Measurements from ENCODE around the gene NTM.

Gene NTM

DNA sequence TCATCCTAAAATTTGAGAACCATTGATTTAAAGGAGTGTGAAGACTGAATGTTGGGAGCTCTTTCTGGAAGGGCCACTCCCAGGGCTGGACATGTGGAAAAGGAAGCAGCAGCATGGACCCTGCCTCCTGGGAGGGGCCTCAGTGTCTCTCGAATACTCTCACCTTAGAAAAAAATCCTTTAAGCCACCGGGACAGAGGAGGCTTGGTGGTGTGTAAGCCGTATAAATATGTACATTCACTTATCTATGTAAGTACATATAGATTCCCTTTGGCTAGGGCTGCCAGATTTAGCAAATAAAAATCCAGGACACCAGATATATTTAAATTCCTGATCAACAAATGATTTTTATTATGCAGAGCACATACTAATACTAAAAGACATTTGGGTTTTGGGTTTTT lies 17.6 kb downstream of the NTM start:
- TF ChIP-seq ZFX (IDR thresholded peaks at IDR 0.05; ENCODE audit: borderline replicate concordance) = no peak
- TF ChIP-seq, protein P1, sequence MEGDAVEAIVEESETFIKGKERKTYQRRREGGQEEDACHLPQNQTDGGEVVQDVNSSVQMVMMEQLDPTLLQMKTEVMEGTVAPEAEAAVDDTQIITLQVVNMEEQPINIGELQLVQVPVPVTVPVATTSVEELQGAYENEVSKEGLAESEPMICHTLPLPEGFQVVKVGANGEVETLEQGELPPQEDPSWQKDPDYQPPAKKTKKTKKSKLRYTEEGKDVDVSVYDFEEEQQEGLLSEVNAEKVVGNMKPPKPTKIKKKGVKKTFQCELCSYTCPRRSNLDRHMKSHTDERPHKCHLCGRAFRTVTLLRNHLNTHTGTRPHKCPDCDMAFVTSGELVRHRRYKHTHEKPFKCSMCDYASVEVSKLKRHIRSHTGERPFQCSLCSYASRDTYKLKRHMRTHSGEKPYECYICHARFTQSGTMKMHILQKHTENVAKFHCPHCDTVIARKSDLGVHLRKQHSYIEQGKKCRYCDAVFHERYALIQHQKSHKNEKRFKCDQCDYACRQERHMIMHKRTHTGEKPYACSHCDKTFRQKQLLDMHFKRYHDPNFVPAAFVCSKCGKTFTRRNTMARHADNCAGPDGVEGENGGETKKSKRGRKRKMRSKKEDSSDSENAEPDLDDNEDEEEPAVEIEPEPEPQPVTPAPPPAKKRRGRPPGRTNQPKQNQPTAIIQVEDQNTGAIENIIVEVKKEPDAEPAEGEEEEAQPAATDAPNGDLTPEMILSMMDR (IDR thresholded peaks at IDR 0.05) = no peak

DNA sequence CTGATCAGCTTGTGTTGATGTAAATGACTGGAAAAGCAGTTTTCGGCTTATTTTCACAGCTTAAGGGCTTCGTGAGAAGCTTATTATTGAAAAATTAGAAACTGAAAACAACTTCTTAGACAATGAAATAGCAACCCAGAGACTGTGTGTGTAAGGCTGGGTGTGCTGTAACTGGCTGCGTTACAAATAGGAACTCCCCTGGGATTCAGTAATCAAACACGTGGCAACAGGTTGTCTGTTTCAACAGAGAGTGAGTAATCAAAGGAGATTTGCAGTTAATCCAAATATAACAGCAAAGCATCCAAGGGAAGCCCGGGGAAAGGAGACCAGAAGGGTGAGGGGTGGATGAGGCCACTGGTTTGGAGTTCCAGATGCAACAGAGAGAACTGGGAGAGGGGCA lies 19.2 kb downstream of the NTM start:
- no peak for TF ChIP-seq ZFX (IDR thresholded peaks at IDR 0.05; ENCODE audit: borderline replicate concordance)

More for the DNA sequence above, 17.6 kb downstream of the NTM start:
- H3K27ac ChIP-seq = no peak overlapping the region

DNA sequence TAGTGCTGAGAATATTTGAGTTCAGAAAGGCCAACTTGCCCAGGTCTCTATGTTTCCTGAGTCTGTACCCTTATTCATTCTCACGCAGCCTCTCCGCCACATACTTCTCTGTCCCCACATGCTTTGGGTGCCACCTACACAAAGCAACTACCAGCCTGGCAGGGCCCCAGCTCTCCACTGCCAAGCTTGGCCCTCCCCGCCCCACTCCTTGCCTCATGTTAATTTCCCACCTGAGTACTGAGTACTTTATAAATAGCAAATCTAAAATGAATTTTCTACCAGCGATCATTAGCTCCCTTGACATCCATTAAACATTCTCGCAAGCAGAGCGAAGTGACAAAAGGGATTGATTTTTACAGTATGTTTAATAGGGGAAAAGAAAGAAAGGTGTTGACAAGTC lies 20.8 kb downstream of the NTM start:
- no peak overlapping the region for H3K27ac ChIP-seq
- no peak for TF ChIP-seq ZFX (IDR thresholded peaks at IDR 0.05; ENCODE audit: borderline replicate concordance)
- TF ChIP-seq, protein P1 (IDR thresholded peaks at IDR 0.05) = no peak

More for the DNA sequence above, 19.2 kb downstream of the NTM start:
- H3K27ac ChIP-seq = no peak overlapping the region

DNA sequence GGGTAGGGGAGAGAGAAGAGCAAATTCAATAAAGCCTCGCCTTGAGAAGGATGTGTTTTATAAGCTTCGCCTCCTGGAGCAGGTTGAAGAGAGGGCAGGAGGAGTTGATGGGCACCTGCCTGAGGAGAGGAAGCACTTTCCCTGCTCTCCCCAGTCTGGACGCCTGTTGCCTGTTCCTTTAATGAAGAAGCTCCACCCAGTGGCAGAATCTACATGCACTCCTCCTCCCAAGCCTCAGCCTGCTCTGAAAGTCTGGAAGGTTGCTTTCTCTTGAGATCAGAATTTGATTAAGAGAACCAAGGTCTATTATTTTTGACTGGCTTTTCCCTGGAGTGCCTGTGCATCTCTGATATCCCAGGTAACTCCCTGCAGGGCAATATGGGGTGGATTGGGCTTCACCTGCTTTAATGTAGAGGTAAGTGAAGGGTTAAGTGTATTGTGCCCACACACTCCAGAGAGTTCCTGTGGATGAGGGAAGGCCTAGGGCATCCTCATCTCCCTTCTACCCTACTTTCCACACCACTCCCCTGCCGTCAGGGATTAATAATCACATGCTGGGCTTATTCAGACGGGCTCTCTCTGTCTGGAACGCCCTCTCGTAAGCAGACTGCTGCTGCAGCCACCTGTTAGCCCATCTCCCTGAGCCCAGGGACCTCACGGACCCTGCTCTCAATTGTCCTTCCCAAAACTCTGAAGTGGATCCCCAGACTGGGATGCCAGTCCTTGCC lies 22.3 kb downstream of the NTM start:
- no peak overlapping the region for H3K27ac ChIP-seq
- TF ChIP-seq ZFX (IDR thresholded peaks at IDR 0.05; ENCODE audit: borderline replicate concordance) = no peak

DNA sequence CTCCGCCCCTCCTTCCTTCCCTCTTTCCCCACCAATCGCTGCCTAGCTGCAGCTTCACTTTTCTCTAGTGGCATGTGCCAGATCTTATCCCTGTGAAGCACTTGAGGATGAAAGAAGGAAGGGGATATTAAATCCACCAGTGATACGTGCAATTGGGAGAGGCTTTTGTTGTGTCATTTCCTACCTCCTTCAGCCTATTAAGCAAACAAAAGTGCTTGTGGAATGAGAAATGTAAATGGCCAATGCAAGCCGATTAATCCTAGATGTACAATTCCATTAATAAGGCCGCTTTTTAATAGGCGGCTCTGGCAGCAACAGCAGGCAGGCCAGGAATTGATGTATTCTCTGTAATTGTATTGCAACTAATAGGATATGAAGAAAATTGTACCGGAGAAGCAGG lies 23.3 kb downstream of the NTM start:
- no peak overlapping the region for H3K27ac ChIP-seq
- TF ChIP-seq, protein P1 (IDR thresholded peaks at IDR 0.05) = no peak
- TF ChIP-seq ZFX (IDR thresholded peaks at IDR 0.05; ENCODE audit: borderline replicate concordance) = no peak

DNA sequence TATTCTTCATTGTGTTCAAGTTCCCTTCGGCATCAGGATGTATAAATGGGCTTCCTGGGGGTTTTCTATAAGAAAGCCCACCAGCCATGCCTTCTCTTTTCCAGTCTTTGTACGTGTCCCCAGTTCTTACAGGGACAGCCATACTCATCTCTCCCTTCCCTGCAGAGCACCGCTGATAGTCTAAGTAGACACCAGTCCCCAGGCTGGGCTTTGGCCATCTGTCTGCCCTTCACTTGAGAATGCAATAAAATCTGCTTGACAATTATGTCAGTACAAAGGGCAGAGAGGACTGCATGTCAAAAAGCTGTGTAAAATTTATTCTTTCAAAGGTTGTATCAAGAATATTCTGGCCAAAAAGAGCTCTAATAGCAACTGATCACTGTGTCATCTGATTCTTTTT lies 27.3 kb downstream of the NTM start:
- TF ChIP-seq ZFX (IDR thresholded peaks at IDR 0.05; ENCODE audit: borderline replicate concordance) = no peak
- TF ChIP-seq, protein P1 (IDR thresholded peaks at IDR 0.05) = no peak
- no peak overlapping the region for H3K27ac ChIP-seq

DNA sequence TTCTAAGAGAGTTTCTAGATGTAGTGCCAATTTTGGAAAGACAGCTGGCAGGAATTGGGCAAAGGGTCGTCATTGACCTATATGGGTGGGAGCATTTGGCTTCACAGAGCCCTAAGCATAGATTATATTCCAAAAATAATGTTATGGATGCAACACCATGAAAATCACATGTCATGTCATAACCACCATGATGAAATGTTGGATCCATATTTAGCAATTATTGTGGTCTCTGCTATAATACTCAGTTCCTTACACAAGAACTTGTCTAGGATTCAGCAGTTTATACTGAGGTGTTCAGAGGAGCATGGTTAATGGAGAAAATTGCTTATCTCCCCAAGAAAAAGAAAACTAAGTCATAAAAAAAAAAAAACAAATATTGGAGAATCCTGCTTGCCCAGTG lies 31.6 kb downstream of the NTM start:
- H3K27ac ChIP-seq = no peak overlapping the region
- TF ChIP-seq, protein P1 (IDR thresholded peaks at IDR 0.05) = no peak
- no peak for TF ChIP-seq ZFX (IDR thresholded peaks at IDR 0.05; ENCODE audit: borderline replicate concordance)

DNA sequence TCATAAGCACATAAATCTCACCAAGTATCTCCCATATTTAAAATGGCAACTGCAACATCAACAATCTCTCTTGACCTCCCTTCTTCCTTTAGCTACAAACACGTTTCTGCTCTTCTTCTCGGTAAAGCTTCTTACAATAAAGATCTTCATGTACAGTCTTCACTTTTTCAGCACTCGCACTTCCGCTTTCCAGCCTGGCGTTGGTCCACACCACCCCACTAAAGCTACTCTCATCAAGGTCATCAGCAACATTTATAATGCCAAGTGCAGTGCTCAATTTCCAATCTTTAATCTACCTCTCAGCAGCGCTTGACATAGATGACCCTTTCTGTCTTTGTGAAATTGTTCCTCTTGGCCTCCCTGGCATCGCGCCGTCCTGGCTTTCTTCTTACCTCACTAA lies 33.6 kb downstream of the NTM start:
- no peak overlapping the region for H3K27ac ChIP-seq
- no peak for TF ChIP-seq ZFX (IDR thresholded peaks at IDR 0.05; ENCODE audit: borderline replicate concordance)
- TF ChIP-seq, protein P1 (IDR thresholded peaks at IDR 0.05) = no peak
